MM.1S (cell line): ENCODE data around the gene ADAMTSL2.

Experiments
- DNase-seq: peaks from one replicate; pipeline ENCODE4 v3.0.0-alpha.2; 2015
- H2AFZ ChIP-seq: fragments of 300-600 bp; sonication (generic); 2 replicates; pipeline ENCODE4 v1.6.0; 2016; ENCODE audit warnings: antibody characterized with exemption, low read length
- H3F3A ChIP-seq: fragments of 300-600 bp; sonication (generic); 2 replicates; pipeline ENCODE4 v1.6.1; 2016; ENCODE audit warnings: mild to moderate bottlenecking, antibody characterized with exemption, low read length, moderate library complexity, mixed read lengths; ENCODE audit not compliant: insufficient read depth
- H3K27ac ChIP-seq: fragments of 300-600 bp; sonication (generic); 2 replicates; pipeline ENCODE4 v1.5.1; 2016; ENCODE audit warnings: mild to moderate bottlenecking, low read length
- H3K27me3 ChIP-seq: fragments of 300-600 bp; sonication (generic); replicated peaks from 2 replicates; pipeline ENCODE4 v1.6.0; 2016; ENCODE audit warnings: low read length; ENCODE audit not compliant: insufficient read depth
- H3K36me3 ChIP-seq: fragments of 300-600 bp; sonication (generic); replicated peaks from 2 replicates; pipeline ENCODE4 v1.6.1; 2016; ENCODE audit warnings: mild to moderate bottlenecking, low read length, mixed read lengths; ENCODE audit not compliant: insufficient read depth
- H3K4me1 ChIP-seq: fragments of 300-600 bp; sonication (generic); 2 replicates; pipeline ENCODE4 v1.6.1; 2016; ENCODE audit warnings: low read length, mixed read lengths
- H3K4me2 ChIP-seq: fragments of 300-600 bp; sonication (generic); 2 replicates; pipeline ENCODE4 v1.6.0; 2016; ENCODE audit warnings: low read depth, low read length
- H3K4me3 ChIP-seq: fragments of 300-600 bp; sonication (generic); 2 replicates; pipeline ENCODE4 v1.5.1; 2016; ENCODE audit warnings: low read length, mixed read lengths
- H3K79me2 ChIP-seq: fragments of 300-600 bp; sonication (generic); 2 replicates; pipeline ENCODE4 v1.6.1; 2016; ENCODE audit warnings: mixed run types, low read length, mixed read lengths
- H3K9ac ChIP-seq: fragments of 300-600 bp; sonication (generic); 2 replicates; pipeline ENCODE4 v1.6.1; 2016; ENCODE audit warnings: low read length, mixed read lengths
- H3K9me2 ChIP-seq: fragments of 300-600 bp; sonication (generic); replicated peaks from 2 replicates; pipeline ENCODE4 v1.6.1; 2016; ENCODE audit warnings: mild to moderate bottlenecking, low read length, mixed read lengths; ENCODE audit not compliant: insufficient read depth
- H3K9me3 ChIP-seq: fragments of 300-600 bp; sonication (generic); replicated peaks from 2 replicates; pipeline ENCODE4 v1.6.1; 2016; ENCODE audit warnings: mild to moderate bottlenecking, low read length, mixed read lengths; ENCODE audit not compliant: insufficient read depth
- H4K20me1 ChIP-seq: fragments of 300-600 bp; sonication (generic); 2 replicates; pipeline ENCODE4 v1.6.1; 2016; ENCODE audit warnings: mild to moderate bottlenecking, low read length, moderate library complexity, mixed read lengths; ENCODE audit not compliant: insufficient read depth
- CTCF ChIP-seq: fragments of 300-600 bp; sonication (generic); IDR thresholded peaks from 2 replicates; pipeline ENCODE4 v1.5.1; 2016; ENCODE audit warnings: antibody characterized with exemption, low read length, mixed read lengths
- EZH2 ChIP-seq: fragments of 300-600 bp; sonication (generic); optimal IDR thresholded peaks from 2 replicates; pipeline ENCODE3; 2017; ENCODE audit warnings: low read depth, mild to moderate bottlenecking, antibody characterized with exemption, low read length, mixed read lengths
- EZH2phosphoT487 ChIP-seq: fragments of 300-600 bp; sonication (generic); IDR thresholded peaks from 2 replicates; pipeline ENCODE4 v1.6.1; 2018; ENCODE audit warnings: antibody characterized with exemption, low read length

Gene ADAMTSL2

GRCh38 chr9:133593587-133594253, 59.2 kb downstream of the ADAMTSL2 start:
- no peaks in the 10 kb centered on the region for H3K4me1 ChIP-seq
- no peaks in the 10 kb centered on the region for H3K79me2 ChIP-seq
- H3K4me3 ChIP-seq: no peak overlapping the region

GRCh38 chr9:133594310-133594709, 59.8 kb downstream of the ADAMTSL2 start:
- H3K9me3 ChIP-seq: no peaks in the 10 kb centered on the region
- no peaks in the 10 kb centered on the region for H3F3A ChIP-seq
- TF ChIP-seq EZH2: no peak
- TF ChIP-seq CTCF: no peak
- H3K4me1 ChIP-seq: no peaks in the 10 kb centered on the region
- H3K79me2 ChIP-seq: no peaks in the 10 kb centered on the region
- DNase-seq: no peak
- no peak overlapping the region for H3K4me2 ChIP-seq
- peaks cover 76% of the 10 kb centered on the region for H3K27me3 ChIP-seq
- H3K27ac ChIP-seq: no peak overlapping the region
- H2AFZ ChIP-seq: no peak overlapping the region
- H3K9me2 ChIP-seq: no peaks in the 10 kb centered on the region
- no peak overlapping the region for H3K9ac ChIP-seq
- H3K4me3 ChIP-seq: no peak overlapping the region
- H3K36me3 ChIP-seq: no peaks in the 10 kb centered on the region
- H4K20me1 ChIP-seq: no peaks in the 10 kb centered on the region

More at GRCh38 chr9:133593587-133594253, 59.2 kb downstream of the ADAMTSL2 start:
- H4K20me1 ChIP-seq: no peaks in the 10 kb centered on the region
- TF ChIP-seq EZH2phosphoT487 (no peak), CTCF (no peak), EZH2 (no peak)
- no peak overlapping the region for H3K27ac ChIP-seq
- H3K9me3 ChIP-seq: no peaks in the 10 kb centered on the region
- no peaks in the 10 kb centered on the region for H3K36me3 ChIP-seq
- no peak overlapping the region for H3K4me2 ChIP-seq
- H3K9me2 ChIP-seq: no peaks in the 10 kb centered on the region
- H3K27me3 ChIP-seq: peaks cover 80% of the 10 kb centered on the region
- H3F3A ChIP-seq: no peaks in the 10 kb centered on the region
- DNase-seq: no peak
- H3K9ac ChIP-seq: no peak overlapping the region
- no peak overlapping the region for H2AFZ ChIP-seq

GRCh38 chr9:133595910-133596309, 61.4 kb downstream of the ADAMTSL2 start:
- no peak overlapping the region for H3K4me2 ChIP-seq
- H3K9me3 ChIP-seq: no peaks in the 10 kb centered on the region

More at GRCh38 chr9:133595910-133596309, 61.4 kb downstream of the ADAMTSL2 start:
- no peak for TF ChIP-seq EZH2
- no peak for TF ChIP-seq EZH2phosphoT487
- TF ChIP-seq CTCF: no peak
- Histone ChIP-seq H3K9ac (no peak overlapping the region), H2AFZ (no peak overlapping the region), H4K20me1 (no peaks in the 10 kb centered on the region), H3K4me1 (no peaks in the 10 kb centered on the region), H3K27me3 (peaks cover 74% of the 10 kb centered on the region), H3K9me2 (no peaks in the 10 kb centered on the region), H3K36me3 (no peaks in the 10 kb centered on the region), H3K27ac (no peak overlapping the region), H3K4me3 (no peak overlapping the region), H3K79me2 (no peaks in the 10 kb centered on the region), H3F3A (no peaks in the 10 kb centered on the region)
- no peak for DNase-seq
